ENCODE measurements around the gene GPATCH4. TPM values are rescaled to one million over a fixed set of nuclear protein-coding genes. Genes with fewer than 3 reads are reported as not detected.
A peak's percentile ranks its signal among the peaks of the same experiment; 100 is the strongest.
"Not testable (repeated sequence)": the region's sequence is repeated elsewhere in the genome, so short reads cannot be mapped to it uniquely, and the experiment has no call there.

The GPATCH4 gene
- total RNA-seq, 3 donors from 2014 or later, result 17.4 to 25.9 (median 21.5) TPM

DNA sequence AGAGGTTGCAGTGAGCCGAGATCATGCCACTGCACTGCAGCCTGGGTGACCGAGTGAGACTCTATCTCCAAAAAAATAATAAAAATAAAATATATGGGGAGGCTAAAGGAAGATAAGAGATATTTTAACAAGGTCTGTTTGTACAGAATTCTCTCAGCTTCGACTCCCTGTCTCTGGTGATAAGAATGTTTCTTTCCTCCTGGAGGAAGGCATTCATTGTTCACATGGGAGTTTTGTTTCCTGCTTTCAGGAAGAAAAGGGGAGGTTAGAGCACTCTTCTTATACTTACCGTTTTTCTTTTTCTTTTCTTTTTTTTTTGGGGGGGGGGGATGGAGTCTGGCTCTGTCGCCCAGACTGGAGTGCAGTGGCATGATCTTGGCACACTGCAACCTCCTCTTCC is 11.7 kb downstream of the GPATCH4 start:
- no peak for ATAC-seq
- Histone ChIP-seq H3K4me3 (no peak overlapping the region), H3K9me3 (no peaks in the 10 kb centered on the region), H3K36me3 (ENCODE audit: low read depth) (no peaks in the 10 kb centered on the region), H3K4me1 (ENCODE audit: low read depth) (peaks cover 11% of the 10 kb centered on the region)
- intact Hi-C loops (cut with DNase I, micrococcal nuclease), result no loop called here
- TF ChIP-seq, protein P1, sequence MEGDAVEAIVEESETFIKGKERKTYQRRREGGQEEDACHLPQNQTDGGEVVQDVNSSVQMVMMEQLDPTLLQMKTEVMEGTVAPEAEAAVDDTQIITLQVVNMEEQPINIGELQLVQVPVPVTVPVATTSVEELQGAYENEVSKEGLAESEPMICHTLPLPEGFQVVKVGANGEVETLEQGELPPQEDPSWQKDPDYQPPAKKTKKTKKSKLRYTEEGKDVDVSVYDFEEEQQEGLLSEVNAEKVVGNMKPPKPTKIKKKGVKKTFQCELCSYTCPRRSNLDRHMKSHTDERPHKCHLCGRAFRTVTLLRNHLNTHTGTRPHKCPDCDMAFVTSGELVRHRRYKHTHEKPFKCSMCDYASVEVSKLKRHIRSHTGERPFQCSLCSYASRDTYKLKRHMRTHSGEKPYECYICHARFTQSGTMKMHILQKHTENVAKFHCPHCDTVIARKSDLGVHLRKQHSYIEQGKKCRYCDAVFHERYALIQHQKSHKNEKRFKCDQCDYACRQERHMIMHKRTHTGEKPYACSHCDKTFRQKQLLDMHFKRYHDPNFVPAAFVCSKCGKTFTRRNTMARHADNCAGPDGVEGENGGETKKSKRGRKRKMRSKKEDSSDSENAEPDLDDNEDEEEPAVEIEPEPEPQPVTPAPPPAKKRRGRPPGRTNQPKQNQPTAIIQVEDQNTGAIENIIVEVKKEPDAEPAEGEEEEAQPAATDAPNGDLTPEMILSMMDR (IDR thresholded peaks at IDR 0.05), result no peak
- no peak for DNase-seq

DNA sequence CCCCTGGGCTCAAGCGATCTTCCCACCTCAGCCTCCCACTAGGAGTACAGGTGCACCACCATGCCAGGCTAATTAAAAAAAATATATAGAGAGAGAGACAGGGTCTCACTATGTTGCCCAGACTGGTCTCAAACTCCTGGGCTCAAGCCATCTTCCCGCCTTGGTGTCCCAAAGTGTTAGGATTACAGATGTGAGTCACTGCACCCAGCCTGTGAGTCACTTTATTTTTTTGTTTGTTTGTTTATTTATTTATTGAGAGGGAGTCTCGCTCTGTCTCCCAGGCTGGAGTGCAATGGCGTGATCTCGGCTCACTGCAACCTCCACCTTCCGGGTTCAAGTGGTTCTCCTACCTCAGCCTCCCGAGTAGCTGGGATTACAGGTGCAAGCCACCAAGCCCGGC is 13.4 kb downstream of the GPATCH4 start:
- ATAC-seq; H3K4me3 ChIP-seq; intact Hi-C loops (cut with DNase I, micrococcal nuclease); H3K9me3 ChIP-seq; H3K36me3 ChIP-seq (ENCODE audit: low read depth): not testable (repeated sequence)
- peaks cover 11% of the 10 kb centered on the region for H3K4me1 ChIP-seq (ENCODE audit: low read depth)
- peak in 1 of 3 donors; percentile 10 for DNase-seq

DNA sequence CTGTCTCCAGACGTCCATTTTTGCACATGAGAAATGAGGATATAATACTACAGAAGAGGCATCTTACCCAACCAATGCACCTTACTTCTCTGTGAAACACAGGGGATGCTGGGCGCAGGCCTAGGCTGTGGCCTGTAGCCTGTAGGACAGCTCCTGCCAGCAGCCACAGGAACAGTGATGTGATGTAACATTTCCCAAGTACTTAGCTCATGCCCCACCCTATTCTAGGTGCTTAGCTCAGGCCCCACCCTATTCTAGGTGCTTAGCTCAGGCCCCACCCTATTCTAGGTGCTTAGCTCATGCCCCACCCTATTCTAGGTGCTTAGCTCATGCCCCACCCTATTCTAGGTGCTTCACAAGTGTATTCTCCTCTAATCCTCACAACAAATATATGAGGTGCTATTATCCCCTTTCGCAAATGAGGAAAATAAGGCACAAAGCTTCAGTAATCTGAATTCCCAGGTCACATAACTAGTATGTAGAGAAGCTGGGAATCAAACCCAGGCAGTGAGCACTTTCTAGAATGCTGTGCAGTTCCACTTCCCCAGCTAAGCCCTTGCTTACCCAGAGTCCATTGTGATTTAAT is 14.3 kb downstream of the GPATCH4 start:
- TF ChIP-seq, protein P1 (IDR thresholded peaks at IDR 0.05), result no peak
- Histone ChIP-seq H3K4me1 (ENCODE audit: low read depth) (peaks cover 4% of the 10 kb centered on the region), H3K9me3 (no peaks in the 10 kb centered on the region), H3K36me3 (ENCODE audit: low read depth) (no peaks in the 10 kb centered on the region), H3K4me3 (no peak overlapping the region)
- ATAC-seq, result peak; percentile 56
- peak in 2 of 3 donors; percentile 34 to 43 for DNase-seq
- intact Hi-C loops (cut with DNase I, micrococcal nuclease), result no loop called here

DNA sequence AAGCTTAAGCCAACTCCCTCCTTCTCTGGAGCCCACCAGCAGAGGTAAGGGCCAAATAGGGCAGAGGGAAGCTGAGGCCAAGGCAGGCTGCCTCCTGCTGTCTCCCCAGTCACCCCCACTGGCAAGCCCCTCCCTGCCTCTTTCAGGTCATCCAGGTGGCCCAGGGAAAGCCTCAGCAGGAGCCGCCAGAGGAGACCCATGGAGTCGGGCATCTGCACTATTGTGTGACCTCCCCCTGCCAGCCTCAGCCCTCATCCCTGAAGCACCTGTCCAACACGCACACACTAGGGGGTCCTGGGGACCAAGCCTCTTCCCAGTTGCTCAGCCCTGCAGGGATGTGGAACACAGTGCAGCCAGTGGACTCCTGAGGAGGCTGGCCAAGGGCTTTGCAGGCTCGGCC is 15.0 kb downstream of the GPATCH4 start:
- peak in 1 of 3 donors; percentile 21 for DNase-seq
- TF ChIP-seq, protein P1 (IDR thresholded peaks at IDR 0.05), result no peak
- H3K4me1 ChIP-seq (ENCODE audit: low read depth), result peaks cover 3% of the 10 kb centered on the region
- no peak overlapping the region for H3K4me3 ChIP-seq
- H3K36me3 ChIP-seq (ENCODE audit: low read depth), result no peaks in the 10 kb centered on the region
- no peak for ATAC-seq
- intact Hi-C loops (cut with DNase I, micrococcal nuclease), result no loop called here
- H3K9me3 ChIP-seq, result no peaks in the 10 kb centered on the region

DNA sequence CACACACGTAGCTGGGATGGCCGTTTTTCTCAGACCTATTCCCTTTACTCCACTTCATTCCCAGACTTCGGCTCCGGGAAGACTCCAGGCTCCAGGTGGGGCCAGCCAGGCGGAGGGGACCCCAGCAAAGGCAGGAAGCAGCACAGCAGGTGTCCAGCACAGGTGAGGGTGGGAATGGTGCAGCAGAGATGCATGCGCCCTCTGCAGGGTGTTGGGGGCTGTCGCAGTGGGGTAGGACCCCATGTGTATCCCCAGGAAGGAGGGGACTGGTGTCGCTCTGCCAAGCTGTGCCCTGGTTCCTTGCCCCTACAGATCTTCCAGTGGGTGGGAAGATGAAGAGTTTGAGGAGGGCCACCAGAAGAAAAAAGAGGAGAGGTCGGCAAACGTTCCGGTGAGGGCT is 16.5 kb downstream of the GPATCH4 start:
- Histone ChIP-seq H3K4me3 (no peak overlapping the region), H3K36me3 (ENCODE audit: low read depth) (no peaks in the 10 kb centered on the region), H3K9me3 (no peaks in the 10 kb centered on the region), H3K4me1 (ENCODE audit: low read depth) (no peaks in the 10 kb centered on the region)
- ATAC-seq, result no peak
- TF ChIP-seq, protein P1 (IDR thresholded peaks at IDR 0.05), result no peak
- peak in 1 of 3 donors; percentile 23 for DNase-seq
- intact Hi-C loops (cut with DNase I, micrococcal nuclease), result loop anchor here in 1 of 2 donors (5.0 kb wide), 1 partner anchor 72 kb away; no protein-coding TSS in a partner anchor

DNA sequence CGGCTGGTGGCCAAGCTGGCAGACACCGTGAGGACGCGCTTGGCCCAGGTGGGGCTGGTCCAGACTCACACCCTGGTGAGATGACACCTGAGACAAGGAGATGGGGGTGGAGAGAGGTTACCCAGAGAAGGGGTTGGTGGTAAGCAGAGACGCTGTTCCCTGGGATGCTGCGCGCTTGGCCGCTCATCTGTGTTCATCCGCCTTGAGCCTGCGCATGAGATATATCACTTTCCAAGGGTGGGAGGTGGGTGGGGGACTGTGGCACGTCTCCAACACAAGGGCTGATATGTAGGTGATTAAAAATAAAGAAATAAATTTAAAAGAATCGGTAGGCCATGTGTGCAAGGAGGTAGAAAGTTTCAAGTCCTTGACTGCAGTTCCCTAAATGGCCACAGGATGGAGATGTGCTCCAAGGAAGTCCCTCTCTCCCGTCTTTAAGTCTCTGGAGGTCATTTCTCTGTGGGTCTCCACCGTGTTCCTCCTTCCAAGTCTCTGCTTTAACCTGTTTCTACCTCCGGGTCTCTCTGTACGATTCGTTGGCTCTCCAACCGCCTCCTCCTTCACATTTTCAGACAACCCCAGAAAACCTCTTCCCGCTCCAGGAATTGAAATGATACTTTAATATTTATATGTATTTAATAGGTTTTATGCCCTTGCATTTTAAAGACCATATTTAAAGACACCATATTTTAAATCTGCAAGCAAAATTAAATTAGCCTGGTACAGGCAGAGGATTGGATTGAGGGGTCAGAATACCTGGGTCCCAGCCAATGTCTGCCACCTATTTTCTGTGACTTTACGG is 17.3 kb downstream of the GPATCH4 start:
- DNase-seq, result peak in 2 of 3 donors; percentile 39 to 95
- TF ChIP-seq, protein P1 (IDR thresholded peaks at IDR 0.05), result peak; percentile 93
- no peaks in the 10 kb centered on the region for H3K4me1 ChIP-seq (ENCODE audit: low read depth)
- H3K36me3 ChIP-seq (ENCODE audit: low read depth), result no peaks in the 10 kb centered on the region
- no peaks in the 10 kb centered on the region for H3K9me3 ChIP-seq
- intact Hi-C loops (cut with DNase I, micrococcal nuclease), result loop anchor here in 1 of 2 donors (5.0 kb wide), 1 partner anchor 73 kb away; no protein-coding TSS in a partner anchor
- H3K4me3 ChIP-seq, result no peak overlapping the region
- peak; percentile 78 for ATAC-seq
